HFF-Myc (cell line): ENCODE results near the gene MT3.

ENCODE experiments used
- DNase-seq: peaks from one replicate; pipeline ENCODE4 v3.0.0-alpha.2; 2011; ENCODE audit warnings: low read depth; ENCODE audit errors: extremely low read depth
- H3K4me3 ChIP-seq: replicated peaks from 2 replicates; pipeline ENCODE4 v1.5.1; 2011; ENCODE audit warnings: low read depth, mild to moderate bottlenecking, control low read depth, low read length
- TF ChIP-seq, protein P1 (sequence below): IDR thresholded peaks from 2 replicates; pipeline ENCODE4 v1.5.1; 2012; ENCODE audit warnings: mild to moderate bottlenecking, low read depth, low read length, control low read depth; ENCODE audit errors: missing control alignments

The MT3 gene

DNA sequence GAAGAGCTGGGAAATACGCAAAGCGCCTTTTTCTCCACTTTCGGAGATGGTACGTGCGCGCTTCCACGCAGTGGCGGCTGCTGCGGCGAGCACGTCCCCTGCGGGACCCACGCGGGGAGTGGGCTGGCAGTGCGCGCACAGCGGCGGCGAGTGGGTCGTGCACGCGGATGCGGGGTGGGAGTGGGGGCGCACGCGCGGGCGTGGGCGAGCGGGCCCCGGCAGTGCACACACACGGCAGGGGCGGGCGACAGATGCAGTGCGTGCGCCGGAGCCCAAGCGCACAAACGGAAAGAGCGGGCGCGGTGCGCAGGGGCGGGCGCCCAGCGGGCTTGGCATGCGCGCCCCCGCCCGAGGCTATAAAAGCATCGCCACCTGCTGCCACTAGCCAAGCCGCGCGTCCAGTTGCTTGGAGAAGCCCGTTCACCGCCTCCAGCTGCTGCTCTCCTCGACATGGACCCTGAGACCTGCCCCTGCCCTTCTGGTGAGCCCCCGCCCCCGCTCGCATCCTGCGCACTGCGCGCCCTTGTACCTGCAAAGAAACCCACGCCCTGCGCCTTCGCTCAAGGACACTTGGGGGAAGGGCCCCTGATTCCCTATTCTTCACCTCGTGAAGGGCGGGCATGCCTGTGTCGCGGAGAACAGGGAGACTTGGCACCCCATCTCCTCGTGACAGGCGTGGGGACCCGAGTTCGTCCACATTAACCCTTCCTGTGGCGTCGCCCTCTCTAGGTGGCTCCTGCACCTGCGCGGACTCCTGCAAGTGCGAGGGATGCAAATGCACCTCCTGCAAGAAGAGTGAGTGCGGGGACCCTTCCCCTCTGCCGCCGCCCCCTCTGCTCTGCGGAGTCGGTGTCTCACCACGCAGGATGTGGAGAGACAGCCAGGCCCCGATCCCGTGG, at the start of gene MT3:
Gene MT3 (plus strand): TSS at position 388 of the 899 bp plus-strand sequence. CDS start 63 bp downstream, at position 451.
- TF ChIP-seq, protein P1, sequence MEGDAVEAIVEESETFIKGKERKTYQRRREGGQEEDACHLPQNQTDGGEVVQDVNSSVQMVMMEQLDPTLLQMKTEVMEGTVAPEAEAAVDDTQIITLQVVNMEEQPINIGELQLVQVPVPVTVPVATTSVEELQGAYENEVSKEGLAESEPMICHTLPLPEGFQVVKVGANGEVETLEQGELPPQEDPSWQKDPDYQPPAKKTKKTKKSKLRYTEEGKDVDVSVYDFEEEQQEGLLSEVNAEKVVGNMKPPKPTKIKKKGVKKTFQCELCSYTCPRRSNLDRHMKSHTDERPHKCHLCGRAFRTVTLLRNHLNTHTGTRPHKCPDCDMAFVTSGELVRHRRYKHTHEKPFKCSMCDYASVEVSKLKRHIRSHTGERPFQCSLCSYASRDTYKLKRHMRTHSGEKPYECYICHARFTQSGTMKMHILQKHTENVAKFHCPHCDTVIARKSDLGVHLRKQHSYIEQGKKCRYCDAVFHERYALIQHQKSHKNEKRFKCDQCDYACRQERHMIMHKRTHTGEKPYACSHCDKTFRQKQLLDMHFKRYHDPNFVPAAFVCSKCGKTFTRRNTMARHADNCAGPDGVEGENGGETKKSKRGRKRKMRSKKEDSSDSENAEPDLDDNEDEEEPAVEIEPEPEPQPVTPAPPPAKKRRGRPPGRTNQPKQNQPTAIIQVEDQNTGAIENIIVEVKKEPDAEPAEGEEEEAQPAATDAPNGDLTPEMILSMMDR: no peak
- H3K4me3 ChIP-seq: peak within 1 kb of the TSS; percentile 29
- DNase-seq: no peak

DNA sequence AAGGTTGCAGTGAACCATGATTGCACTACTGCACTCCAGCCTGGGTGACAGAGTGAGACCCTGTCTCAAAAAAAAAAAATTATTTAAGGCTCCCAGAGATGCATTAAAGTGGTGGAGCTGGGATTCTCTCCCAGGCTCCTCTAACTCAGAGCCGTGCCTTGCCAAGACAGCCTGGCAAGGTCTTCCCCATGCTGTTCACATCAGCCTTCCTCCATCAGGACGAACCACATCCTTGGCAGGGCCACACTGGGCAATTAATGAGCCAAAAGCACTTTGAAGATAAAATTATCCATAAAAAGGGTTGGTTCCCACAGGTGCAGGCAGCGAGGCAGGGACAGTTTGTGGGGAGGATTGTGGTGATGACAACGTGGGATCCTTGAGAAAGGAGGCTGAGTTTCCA, 49.7 kb upstream of the MT3 start:
- TF ChIP-seq, protein P1: no peak
- DNase-seq: no peak
- H3K4me3 ChIP-seq: no peak overlapping the region

DNA sequence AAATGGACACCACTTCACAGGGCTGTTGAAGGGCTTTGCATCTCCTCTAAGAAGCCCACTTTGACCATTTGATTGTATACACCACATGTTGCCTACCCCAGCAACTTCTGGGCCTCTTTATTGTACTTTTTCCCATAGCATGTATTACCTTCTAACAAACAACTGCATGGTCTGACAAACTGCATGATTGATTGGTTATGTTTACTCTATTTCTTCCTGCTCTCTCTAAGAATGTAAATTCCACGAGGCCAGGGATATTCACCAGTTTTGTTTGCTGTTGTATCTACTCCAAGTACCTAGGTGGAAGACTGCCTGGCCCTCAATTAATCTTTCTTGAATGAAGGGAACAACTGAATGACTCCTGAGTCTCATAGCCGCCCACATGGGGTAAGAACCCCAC, 47.3 kb upstream of the MT3 start:
- no peak for DNase-seq
- TF ChIP-seq, protein P1: no peak

DNA sequence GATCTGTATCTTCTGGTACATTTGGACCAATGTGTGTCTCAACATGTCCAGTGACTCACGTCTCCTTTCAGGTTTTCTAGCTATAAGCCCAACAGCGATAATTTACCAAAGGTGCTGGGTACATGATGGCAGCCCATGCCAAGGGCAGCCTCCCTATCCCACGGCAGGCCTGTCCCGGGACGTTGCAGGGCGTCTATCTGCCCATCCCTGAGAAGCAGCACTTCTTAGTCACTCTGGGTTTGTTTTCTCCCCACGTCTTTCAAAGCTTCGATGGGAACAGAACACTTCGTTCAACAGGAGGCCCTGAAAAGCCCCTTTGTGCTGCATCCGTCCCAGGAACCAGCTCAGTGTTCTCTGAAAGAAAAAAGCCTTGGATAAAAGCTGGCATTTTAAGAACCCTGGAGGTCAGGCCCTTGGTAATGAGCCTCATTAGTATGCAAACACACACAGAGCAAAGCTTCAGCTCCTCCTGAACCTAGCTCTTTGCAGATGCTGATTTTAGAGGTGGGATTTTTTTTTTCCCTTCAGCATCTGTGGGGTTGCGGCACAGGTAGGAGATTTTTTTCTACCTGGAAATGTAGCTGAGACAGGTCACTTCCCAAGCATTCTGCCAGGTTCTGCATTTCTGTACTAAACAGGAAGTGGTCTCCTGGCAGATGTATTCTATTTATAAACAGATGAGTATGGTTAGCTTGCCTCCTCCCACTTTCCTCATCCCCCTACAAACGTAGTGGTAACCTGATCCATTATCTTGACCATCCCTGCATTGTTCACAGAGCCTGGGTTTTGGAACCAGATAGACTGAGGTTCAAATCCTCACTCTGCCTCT, 42.0 kb upstream of the MT3 start:
- H3K4me3 ChIP-seq: no peak overlapping the region
- DNase-seq: peak; percentile 88
- TF ChIP-seq, protein P1: no peak

More for the DNA sequence above, 47.3 kb upstream of the MT3 start:
- no peak overlapping the region for H3K4me3 ChIP-seq

DNA sequence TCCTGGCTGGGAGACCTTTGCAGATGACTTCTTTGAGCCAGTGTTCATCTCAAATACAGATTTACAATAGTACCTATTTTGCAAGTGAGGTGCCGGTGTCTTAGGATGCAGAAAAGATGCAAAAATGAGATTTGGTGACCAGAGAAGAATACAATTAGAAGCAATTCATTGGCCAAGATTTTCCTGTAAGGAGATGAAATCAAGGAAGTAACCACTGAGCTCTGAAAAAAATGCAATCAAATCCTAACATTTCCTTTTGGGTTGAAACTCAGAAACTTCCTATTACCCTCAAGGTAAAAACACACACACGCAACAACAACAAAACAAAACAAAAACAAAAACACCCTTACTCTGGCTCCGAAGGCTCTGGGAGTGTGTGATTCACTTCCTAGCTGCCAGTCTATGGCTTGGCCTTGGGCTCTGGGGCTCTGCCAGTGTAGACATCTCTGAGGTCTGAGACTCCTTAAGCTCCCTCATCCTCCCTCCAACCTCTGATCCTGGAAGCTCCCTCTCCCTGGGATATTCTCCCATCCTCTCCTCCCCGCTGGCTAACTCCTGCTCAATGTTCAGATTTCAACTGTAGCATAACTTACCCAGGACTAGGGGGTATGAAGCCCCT, 41.3 kb upstream of the MT3 start:
- no peak for DNase-seq
- H3K4me3 ChIP-seq: no peak overlapping the region

DNA sequence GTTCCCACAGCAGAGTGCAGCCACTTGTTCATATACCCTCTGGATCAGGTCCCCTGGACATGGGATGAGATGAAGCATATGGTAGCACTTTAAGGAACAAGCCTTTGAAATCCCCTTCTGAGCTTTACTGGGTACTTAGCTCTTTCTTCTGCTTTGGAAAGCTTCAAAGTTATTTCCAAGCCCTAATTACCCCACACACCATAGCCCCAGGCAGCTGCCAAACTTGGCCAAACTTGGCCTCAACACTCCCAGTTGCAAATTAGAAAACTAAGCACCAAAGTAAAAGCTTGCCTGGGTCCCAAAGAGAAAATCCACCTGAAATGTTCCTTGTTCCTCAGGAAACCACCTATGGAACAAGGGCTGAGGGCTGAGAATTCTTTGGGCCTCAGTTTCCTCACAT, 40.2 kb upstream of the MT3 start:
- no peak overlapping the region for H3K4me3 ChIP-seq
- DNase-seq: no peak

More for the DNA sequence above, 41.3 kb upstream of the MT3 start:
- TF ChIP-seq, protein P1: no peak

More for the DNA sequence above, 40.2 kb upstream of the MT3 start:
- TF ChIP-seq, protein P1: no peak
